Stimulated activated CD8-positive, alpha-beta memory T cell treated with anti-CD3 and anti-CD28 coated beads, Interleukin-12 subunit alpha, Interleukin-12 subunit beta, amount 100 ng/mL, for 24 hours (primary cell): Measurements from ENCODE around the gene HTN3.
"Not testable (repeated sequence)": the region's sequence is repeated elsewhere in the genome, so short reads cannot be mapped to it uniquely, and the experiment has no call there.

Source experiments
- DNase-seq: peaks from one replicate; pipeline ENCODE4 v3.0.0-alpha.2; 2020; ENCODE audit errors: extremely low read depth

HTN3 gene

GRCh38 chr4:70028159-70028558, at the start of gene HTN3:
HTN3 (plus strand) TSS chr4:70028459; CDS start chr4:70030741, 2,282 bp downstream.
- DNase-seq, result not testable (repeated sequence)

GRCh38 chr4:69984030-69984443, 44.2 kb upstream of the HTN3 start:
- DNase-seq, result no peak

- no peak for DNase-seq
Observed at GRCh38 chr4:69986663-69987062, 41.6 kb upstream of the HTN3 start.

GRCh38 chr4:69991016-69991415, 37.2 kb upstream of the HTN3 start:
- DNase-seq, result no peak

- no peak for DNase-seq
Observed at GRCh38 chr4:69994782-69995181, 33.5 kb upstream of the HTN3 start.

GRCh38 chr4:69995526-69996016, 32.7 kb upstream of the HTN3 start, which contains the start of gene STATH:
STATH (plus strand) TSS chr4:69995966; CDS start chr4:69998438, 2,472 bp downstream.
- DNase-seq, result no peak

GRCh38 chr4:69999420-69999819, 28.8 kb upstream of the HTN3 start:
- DNase-seq, result no peak

- DNase-seq, result no peak
Observed at GRCh38 chr4:70000711-70001110, 27.5 kb upstream of the HTN3 start.

GRCh38 chr4:70002507-70002906, 25.8 kb upstream of the HTN3 start:
- DNase-seq, result no peak

GRCh38 chr4:70008771-70009170, 19.5 kb upstream of the HTN3 start:
- DNase-seq, result no peak

- not testable (repeated sequence) for DNase-seq
Observed at GRCh38 chr4:70019006-70019405, 9.3 kb upstream of the HTN3 start.

GRCh38 chr4:70023218-70023617, 5.0 kb upstream of the HTN3 start:
- no peak for DNase-seq

- DNase-seq, result no peak
Observed at GRCh38 chr4:70027011-70027410, 1.2 kb upstream of the HTN3 start.

- not testable (repeated sequence) for DNase-seq
Observed at GRCh38 chr4:70037559-70037958, 9.3 kb downstream of the HTN3 start.

- not testable (repeated sequence) for DNase-seq
Observed at GRCh38 chr4:70039928-70040327, 11.7 kb downstream of the HTN3 start.

- DNase-seq, result no peak
Observed at GRCh38 chr4:70041652-70042286, 13.5 kb downstream of the HTN3 start.

- not testable (repeated sequence) for DNase-seq
Observed at GRCh38 chr4:70050138-70050537, 21.9 kb downstream of the HTN3 start, which contains the start of gene HTN1. HTN1 (plus strand) TSS chr4:70050438; CDS start chr4:70053077, 2,639 bp downstream.

GRCh38 chr4:70056534-70056933, 28.3 kb downstream of the HTN3 start:
- not testable (repeated sequence) for DNase-seq

GRCh38 chr4:70057651-70058050, 29.4 kb downstream of the HTN3 start:
- DNase-seq, result no peak

- DNase-seq, result no peak
Observed at GRCh38 chr4:70059149-70059548, 30.9 kb downstream of the HTN3 start.

GRCh38 chr4:70062000-70062399, 33.7 kb downstream of the HTN3 start:
- DNase-seq, result no peak

- no peak for DNase-seq
Observed at GRCh38 chr4:70080205-70080604, 51.9 kb downstream of the HTN3 start.
